ENCODE results near the gene TATDN2.
A peak's percentile ranks its signal among the peaks of the same experiment; 100 is the strongest.
"Not testable (repeated sequence)": the region's sequence is repeated elsewhere in the genome, so short reads cannot be mapped to it uniquely, and the experiment has no call there.

TATDN2 gene

DNA sequence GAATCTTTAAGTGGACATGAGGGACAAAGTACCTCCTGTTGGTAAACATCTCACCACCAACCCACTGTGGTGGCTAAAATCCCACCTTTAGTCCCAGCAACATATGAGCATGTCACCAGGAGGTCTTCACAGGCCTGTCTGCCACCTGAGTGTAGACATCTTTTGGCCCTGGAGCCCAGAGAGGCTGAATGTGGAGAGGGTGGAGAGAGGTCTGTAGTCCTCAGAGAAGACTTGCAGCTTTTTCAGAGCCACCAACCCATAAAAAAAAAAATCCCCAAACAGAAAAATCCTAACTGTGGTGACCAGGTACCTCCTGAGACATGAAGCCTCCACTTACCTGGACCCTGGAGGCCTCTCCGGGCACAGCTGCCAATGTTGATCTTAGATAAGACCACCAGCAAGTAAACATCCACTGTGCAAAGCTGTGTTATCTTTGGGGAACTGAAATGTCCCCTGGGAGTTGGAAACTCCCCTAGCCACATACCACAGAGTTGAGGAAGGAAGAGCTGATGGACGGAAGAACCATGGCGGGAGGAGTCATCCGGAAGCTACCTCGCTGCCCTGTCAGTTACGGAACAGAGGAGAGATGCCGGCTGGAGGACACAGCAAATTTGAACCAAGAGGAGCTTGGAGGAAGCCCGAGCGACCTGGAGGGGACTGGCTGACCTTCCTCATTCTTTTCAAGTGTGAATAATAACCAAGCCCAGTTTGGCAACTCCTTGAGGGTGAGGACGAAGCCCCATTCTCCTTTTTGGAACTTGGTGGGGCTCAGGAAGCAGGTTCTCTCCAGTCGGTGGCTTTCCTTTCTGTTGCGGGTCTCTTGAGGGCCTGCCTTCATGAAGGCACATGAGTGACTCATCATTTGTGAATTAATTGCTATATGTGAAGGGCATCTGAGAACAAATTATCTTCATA lies 44.5 kb downstream of the TATDN2 start, which contains the start of gene GHRL:
GHRL (minus strand) TSS at position 443 of the 915 bp plus-strand sequence. CDS start 2,767 bp downstream, outside the sequence.
- no peak for FAIRE-seq

DNA sequence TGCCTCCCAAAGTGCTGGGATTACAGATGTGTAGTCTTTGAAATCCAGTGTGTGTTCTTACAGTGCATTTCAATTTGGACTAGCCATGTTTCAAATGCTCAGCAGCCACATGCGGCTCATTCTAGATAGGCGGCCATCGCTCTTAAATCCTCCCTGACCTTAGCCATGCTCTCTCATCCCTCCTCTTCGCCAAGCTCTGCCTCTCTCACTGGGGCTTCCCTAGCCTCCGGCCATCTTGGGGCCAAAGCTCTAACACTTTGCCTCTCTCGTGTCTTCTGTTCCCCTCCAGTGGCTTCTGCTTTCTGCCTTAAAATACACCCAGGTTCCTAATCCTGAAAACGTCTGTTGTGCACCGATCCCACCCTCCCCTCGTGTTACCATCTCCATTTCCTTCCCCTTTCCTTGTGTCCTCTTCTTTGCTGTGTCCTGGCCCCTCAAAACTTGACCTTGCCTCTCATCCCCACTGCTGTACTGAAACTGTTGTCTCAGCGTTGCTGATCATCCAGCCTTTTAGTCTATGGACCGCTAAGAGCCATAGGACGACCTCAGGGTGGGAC lies 45.8 kb downstream of the TATDN2 start:
- no peak for FAIRE-seq

DNA sequence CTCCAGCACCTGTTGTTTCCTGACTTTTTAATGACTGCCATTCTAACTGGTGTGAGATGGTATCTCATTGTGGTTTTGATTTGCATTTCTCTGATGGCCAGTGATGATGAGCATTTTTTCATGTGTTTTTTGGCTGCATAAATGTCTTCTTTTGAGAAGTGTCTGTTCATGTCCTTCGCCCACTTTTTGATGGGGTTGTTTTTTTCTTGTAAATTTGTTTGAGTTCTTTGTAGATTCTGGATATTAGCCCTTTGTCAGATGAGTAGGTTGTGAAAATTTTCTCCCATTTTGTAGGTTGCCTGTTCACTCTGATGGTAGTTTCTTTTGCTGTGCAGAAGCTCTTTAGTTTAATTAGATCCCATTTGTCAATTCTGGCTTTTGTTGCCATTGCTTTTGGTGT lies 49.8 kb downstream of the TATDN2 start:
- not testable (repeated sequence) for FAIRE-seq

DNA sequence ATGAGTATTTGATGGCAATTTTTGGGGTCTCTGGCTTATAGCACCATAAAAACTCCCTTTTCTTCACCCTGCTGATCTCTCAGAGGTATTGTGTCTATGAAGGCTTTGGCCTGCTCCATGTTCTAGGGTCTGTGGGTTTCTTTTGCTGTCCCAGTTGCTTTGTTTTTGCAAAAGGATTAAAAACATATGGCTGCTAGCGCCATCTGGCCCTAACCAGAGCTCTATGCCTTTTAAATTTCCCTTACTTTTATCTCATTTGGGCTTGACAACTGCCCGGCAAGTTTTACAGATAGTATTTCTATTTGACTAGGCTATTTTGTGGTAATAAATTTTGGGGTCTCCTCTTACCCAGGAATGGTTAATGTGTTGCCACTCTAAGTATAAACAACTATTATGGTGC lies 50.9 kb downstream of the TATDN2 start:
- no peak for FAIRE-seq

DNA sequence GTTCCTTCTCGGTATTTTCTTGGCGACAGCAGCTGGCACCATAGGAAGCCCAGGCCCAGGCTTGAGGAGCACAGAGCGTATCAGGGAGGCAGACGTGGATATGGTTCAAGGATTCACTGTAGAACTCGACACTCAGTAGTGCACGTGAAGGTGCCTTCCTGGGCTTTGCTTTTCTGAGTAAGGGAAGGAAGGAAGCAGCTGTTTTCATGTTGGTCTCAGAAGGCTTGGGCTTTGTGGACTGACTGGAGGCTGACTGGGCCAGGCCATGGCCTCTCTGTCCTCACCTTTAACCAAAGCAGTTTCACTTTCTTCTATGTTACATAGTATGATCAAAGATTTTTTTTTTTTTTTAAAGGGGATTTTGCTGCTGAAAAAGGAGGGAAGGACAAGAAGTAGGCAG lies 51.4 kb downstream of the TATDN2 start:
- FAIRE-seq = no peak

DNA sequence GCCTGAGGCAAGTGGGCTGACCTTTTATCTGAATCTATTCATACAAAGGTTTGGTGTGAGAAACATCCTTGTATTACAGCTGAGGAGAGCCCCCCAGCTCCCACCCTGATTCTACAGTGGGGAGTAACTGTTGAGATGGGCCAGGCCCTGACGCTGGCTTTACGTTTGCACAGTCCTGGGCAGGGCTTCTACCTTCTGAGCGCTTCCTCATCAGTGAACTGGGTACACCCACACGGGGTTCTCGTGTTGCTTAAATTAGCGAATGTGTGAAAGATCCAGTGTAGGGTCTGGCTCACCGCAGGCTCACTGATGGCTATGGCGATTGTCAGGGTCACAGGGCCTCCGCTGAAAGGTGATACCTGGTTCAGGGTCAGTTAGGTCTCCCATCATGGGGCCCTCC lies 51.8 kb downstream of the TATDN2 start:
- FAIRE-seq = no peak

DNA sequence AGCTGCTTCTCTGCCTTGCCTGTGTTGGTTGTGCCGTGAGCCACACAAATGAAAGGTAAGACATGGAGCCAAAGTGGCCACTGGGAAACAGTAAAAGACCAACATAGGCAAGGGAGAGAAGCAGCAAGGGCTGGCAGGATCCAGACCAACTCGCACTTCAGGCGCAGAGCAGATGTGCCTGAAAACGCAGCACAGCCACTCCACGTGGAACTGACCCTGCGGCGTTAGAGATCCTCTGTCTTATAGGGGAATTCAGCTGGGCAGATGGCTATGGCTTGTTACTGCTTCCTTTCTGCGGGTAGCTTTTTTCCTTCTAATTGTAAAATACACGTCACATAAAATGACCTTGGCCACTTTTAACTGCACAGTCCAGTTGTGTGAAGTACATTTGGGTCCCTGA lies 54.8 kb downstream of the TATDN2 start:
- no peak for FAIRE-seq

DNA sequence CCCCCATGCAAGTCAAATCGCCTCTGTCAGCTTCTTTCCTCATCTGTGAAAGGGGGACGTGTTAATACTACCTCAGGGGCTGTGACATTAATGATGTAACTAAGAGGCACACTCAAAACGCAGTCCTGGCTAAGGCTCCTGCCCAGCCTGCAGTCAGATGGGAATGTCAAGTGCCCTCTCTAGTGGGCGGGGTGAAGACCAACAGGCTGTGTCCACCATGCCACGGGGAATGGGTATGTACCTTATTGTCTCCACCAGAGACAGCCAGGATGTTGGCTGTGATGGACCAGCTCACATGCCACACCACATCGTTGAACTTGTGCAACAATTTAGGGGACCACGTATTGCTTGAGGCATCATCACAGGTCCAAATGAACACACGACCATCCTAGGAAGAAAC lies 55.5 kb downstream of the TATDN2 start:
- FAIRE-seq = no peak

DNA sequence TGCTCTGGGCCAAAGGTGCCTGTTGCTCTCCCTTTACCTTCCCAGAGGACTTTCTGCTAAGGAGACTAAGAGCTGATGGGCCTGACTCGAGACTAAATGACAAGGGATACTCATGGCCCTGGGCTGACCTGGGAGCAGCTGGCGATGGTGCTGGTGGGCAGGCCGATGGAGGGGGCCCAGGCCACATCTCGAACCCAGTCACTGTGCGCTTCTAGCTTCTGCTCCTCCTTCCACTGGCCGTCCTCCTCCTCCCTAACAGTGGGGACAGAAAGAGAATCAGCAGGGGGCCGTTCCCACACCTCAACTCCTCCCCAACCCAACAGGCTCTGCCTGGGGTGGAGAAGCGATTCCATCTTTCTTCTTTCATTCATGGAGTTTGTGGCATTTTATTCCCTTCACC lies 56.6 kb downstream of the TATDN2 start:
- no peak for FAIRE-seq

DNA sequence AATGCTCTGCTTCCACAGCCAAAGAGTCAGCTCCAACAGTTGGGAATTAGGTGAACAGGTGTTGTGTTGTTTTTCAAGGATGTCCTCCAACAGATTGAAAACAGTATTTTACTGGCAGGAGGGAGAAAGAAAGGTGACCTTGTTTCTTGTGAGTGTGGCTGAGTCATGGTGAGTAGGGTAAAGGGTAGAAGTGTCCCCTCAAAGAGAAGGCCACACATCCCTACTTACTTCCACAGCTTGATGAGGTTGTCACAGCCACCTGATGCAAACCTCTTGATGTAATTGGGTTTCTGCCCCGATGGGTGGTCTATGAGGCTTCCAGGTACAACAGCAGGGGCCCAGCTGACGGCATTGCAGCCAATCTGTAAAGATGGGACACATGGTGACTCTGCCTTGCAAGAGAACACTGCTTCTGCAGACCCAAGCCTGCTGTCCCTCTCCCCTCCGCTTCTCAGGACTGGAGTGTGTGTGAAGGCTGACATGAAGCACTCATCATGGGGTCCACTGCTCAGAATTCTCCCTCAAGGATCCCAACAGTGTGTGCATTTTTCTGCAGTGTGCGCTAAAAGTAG lies 57.2 kb downstream of the TATDN2 start:
- no peak for FAIRE-seq

DNA sequence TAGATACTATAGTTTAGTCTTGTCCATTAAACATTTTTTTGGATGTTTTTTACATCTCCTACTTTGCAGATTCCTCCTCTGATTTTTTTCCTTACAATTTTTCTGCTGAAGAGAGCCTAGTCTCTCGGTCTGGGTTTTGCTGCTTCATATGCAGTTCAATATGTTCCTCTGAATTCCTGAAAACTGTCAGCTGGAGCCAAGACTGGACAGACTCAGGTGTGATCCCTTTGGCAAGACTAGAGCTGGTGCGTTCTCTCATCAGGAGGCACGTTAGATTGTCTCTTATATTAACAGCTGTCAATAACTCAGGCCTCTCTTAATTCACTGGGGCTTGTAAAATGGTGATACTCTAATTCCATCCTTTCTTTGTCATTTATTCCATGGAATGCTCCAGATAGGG lies 57.9 kb downstream of the TATDN2 start:
- no peak for FAIRE-seq

DNA sequence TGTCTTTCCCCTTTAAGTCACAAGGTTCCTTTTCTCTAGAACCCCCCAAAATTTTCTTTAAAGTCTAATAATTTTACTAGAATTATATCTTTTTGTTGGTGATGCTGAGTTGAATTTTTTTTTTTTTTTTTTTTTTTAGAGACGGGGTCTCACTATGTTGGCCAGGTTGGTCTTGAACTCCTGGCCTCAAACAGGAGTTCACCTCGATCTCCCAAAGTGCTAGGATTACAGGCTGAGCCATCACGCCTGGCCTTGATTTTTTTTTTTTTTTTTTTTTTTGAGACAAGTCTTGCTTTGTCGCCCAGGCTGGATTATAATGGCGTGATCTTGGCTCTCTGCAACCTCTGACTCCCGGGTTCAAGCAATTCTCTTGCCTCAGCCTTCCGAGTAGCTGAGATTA lies 60.4 kb downstream of the TATDN2 start:
- FAIRE-seq = peak; percentile 45

DNA sequence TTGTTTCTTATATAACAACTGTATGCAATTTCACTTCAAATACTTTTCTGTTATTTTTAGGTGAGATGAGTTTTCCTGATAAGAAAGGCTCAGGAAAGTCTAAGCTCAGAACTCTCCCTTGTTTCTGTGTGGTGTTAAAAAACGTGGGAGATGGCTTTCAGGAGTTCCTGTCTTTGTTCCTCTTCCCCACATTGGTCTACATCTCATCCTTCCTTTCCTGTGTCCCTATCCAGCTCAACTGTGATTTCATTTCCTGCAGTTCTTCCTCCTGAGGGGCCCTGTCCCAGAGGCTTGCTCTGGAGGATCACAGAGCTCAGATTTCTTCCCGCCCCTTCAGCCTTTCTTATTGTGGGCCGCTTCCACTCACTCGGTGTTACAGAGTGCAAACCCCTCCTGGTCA lies 61.5 kb downstream of the TATDN2 start:
- FAIRE-seq = no peak

DNA sequence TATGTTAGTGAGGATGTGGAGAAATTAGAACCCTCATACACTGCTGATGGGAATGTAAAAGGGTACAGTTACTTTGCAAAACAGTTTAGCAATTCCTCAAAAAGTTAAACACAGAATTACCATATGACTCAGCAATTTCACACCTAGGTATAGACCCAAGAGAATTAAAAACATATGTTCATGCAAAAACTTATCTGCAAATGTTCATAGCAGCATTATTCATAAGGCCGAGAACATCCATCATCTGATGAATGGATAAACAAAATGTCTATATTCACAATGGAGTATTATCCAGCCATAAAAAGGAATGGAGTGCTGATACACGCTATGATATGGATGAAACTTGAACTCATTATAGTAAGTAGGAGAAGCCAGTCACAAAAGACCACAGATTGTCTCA lies 62.3 kb downstream of the TATDN2 start:
- FAIRE-seq = no peak

DNA sequence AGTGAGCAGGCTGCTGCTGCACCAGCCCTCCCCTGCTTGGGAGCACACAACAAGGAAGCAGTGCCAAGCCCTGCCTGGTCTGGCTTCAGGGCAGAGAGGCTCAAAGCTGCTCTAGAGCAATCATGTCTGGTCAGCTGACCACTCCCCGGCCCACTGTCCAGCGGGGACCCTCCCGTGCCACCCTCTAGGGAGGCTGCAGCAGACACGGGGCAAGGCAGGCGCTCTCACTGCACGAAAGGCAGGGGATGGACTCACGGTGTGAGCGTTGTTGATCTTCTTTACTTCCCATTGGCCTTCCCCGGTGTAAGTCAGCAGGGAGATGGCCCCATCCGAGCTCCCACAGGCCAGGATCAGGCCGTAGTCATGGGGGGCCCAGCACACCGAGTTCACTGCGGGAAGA lies 63.5 kb downstream of the TATDN2 start:
- FAIRE-seq = no peak

DNA sequence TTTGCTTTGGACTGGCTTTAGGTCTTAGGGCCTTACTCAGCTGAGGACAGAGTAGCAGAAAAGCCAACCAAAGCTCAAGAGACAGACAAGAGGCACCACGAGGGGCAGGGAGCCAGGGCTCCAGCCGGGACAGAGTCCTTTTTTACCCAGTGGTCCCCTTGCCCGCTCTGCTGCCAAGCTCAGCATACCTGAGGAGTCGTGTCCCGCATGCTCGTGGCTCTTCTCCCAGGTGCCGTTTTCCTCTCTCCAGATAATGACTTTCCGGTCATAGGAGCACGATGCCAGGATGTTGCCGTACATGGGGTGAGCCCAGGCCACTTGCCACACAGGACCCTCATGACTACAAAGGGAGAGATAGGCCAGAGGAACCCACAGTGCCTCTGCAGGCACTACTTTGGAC lies 64.1 kb downstream of the TATDN2 start:
- FAIRE-seq = no peak

DNA sequence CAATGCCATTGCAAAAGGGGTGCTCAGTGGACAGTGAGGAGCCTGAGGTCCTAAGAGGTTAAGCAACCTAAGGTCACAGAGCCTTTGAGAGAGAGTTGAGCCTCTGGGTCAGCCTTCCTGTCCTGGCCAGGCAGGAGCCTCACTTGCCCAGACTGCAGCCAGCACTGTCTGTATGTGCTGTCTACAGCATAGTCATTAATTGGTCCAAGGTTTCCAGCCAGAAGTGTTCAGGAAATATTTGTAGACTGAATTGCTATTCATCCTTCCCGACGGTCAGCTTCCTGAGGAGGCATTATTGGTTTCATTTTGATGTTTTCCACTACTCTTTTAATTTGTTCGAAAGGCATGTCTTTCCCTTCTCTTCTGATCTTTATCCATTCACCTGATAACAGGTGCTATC lies 64.6 kb downstream of the TATDN2 start:
- FAIRE-seq = no peak

DNA sequence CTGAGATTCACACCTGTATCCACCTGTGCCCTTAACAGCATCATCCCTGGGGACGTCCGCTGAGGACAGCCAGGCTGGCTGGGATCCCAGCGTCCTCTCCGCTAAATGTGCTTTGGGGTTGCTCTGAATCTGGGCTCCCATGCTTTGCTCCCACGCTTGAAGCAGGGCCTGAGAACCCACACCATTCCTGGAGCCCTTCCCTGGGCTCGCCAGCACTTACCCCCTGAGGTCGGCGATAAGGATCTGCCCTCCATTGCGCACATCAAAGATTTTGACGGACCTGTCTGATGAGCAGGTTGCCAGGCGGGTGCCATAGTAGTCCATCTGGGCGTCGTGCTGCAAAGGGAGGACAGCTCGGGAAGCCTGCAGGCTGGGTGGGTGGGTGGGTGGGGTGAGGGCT lies 66.8 kb downstream of the TATDN2 start:
- FAIRE-seq = no peak

DNA sequence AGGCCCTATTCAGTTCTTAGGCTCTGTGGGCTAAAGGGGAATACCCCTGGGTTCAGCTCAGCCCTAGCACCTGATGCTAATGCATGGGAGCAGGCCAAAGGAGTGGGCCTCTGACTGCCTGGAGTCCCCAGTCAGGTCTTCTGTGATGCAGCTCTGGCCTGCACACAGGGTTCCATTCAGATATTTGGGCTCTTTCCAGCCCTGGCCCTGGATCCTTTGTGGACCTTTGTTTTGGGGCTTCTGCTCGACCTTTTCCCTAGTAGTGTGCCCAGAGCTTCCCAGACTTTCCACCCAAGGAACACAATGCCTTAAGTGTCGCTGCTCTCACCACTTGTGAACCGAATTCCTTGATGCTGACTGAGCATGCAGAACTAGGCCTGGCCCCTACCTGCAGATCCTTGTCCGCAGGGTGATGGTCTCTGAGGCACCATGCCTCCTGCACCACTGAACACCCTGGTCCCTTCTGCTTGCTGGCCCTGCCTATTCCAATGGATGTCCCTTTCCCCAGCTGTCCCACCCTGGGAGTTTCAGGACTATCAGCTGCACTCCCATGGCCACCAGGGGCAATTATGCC lies 67.6 kb downstream of the TATDN2 start:
- FAIRE-seq = no peak

DNA sequence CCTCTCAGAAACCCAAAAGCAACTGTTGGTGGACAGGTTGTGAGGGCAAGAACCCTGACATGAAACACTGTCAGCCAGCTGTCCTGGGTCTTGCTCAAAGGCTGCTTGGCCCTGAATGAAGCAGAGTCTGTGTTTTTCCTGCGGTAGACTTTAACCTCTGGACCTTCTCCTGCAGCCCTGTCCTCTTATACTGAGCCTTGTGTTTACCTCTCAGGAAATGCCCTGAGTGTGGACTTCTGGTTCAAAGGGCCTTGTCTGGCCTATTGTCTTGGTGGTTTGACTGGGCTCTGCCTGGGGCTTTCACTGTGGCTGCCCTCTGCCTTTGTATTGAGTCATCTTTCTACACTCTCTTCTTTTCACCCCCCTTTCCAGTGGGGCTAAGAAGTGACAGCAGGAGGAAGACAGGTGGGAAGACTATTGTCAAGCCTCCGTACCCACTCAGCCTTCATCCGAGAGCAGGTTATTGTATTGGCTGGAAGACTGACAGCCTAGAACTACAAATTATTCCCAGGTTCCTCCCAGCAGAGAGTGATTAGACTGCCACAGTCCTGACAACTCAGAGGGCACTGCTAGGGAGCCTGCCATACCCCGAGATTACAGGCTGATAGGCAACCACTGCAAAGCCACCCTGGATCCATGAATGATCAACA lies 69.2 kb downstream of the TATDN2 start:
- FAIRE-seq = no peak

DNA sequence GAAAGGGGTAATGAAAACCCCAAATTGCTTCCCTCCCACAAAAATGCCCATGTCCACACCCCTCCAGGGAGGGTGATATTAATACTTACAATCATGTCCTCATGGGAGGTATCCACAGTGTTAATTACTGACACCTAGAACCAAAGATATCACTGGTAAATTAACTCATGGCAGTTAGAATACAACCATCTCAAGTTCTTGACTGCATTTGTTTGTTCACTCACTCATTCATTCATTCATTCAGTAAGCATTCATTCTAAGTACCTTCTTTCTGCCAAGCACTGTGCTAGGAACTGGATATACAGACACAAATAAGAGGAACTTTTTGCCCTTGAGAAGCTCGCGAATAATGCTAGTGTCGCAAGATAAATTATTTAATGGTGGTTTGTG lies 69.7 kb downstream of the TATDN2 start:
- FAIRE-seq = no peak

DNA sequence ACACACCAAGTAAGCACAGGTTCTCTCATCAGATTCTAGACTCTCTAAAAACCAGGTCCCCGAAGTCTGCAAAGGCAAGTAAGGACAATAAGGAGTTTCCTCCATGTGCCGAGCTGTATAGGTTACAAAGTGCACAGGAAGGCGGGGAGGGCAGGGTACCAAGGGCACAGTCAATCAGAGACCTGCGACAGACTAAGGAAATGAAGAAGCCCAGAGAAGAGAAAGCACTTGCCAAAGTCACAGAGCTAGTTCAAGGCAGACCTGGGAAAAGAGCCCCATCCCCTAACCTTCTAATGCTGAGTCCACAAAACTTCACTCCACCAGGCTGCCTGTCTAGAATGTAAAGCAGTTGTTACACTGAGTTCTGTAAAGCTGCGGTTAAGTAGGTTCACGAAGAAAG lies 71.0 kb downstream of the TATDN2 start:
- no peak for FAIRE-seq

DNA sequence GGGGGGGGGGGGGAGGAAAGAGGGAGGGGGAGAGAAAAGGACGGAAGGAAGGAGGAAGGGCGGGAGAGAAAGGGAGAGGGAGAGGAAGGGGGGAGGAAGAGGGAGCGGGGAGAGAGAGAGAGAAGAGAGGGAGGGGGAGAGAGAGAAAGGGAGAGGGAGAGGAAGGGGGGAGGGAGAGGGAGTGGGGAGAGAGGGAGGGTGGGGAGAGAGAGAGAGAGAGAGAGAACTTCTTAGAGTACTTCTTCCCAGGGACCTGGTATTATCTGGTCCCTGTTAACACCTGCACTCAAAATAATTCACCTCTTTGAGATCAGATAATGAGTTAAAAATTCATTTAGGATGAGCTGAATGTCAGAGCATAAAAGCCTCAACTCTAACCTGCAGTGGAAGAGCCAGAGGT lies 71.5 kb downstream of the TATDN2 start:
- no peak for FAIRE-seq
